ENCODE results near the gene SLC4A8.

DNA sequence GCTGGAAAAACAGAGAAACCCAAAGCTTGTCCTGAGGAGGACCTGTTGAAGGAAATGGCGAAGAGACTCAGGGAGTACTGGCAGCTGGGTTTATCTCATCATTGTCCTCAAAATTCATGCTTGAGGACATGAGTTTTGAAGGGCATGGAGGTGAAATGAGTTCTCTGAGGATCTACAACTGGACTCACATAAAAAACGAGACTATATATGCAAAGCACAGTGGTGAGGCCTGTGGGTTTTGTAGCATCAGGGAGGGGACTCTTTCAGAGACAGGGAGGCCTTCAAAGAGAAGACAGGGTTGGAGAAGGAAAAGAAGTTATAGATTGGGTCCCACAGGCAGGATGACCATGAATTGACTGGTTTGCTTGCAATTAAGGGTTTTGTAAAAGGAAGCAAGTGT lies 95.1 kb downstream of the SLC4A8 start:
- no peak for TF ChIP-seq POLR2A (IDR thresholded peaks at IDR 0.05)
- TF ChIP-seq, protein P1, sequence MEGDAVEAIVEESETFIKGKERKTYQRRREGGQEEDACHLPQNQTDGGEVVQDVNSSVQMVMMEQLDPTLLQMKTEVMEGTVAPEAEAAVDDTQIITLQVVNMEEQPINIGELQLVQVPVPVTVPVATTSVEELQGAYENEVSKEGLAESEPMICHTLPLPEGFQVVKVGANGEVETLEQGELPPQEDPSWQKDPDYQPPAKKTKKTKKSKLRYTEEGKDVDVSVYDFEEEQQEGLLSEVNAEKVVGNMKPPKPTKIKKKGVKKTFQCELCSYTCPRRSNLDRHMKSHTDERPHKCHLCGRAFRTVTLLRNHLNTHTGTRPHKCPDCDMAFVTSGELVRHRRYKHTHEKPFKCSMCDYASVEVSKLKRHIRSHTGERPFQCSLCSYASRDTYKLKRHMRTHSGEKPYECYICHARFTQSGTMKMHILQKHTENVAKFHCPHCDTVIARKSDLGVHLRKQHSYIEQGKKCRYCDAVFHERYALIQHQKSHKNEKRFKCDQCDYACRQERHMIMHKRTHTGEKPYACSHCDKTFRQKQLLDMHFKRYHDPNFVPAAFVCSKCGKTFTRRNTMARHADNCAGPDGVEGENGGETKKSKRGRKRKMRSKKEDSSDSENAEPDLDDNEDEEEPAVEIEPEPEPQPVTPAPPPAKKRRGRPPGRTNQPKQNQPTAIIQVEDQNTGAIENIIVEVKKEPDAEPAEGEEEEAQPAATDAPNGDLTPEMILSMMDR (IDR thresholded peaks at IDR 0.05) = no peak

All from esophagus squamous epithelium (tissue), 4 donors.